GM21723 (cell line): ENCODE results near the gene LCE1B.

ENCODE experiments used
- ATAC-seq: cut with Tn5 transposase; IDR thresholded peaks from one replicate; pipeline ENCODE4 v1.9.1; 2021; ENCODE audit warnings: mild to moderate bottlenecking, moderate library complexity; ENCODE audit not compliant: unreplicated experiment

Gene LCE1B

GRCh38 chr1:152860129-152860528, 48.4 kb downstream of the LCE1B start:
- ATAC-seq: no peak

- no peak for ATAC-seq
Observed at GRCh38 chr1:152861374-152861773, 49.6 kb downstream of the LCE1B start.
